Measurements from ENCODE around the gene MYPN. TPM values are rescaled to one million over a fixed set of nuclear protein-coding genes. Genes with fewer than 3 reads are reported as not detected.
"Not testable (repeated sequence)": the region's sequence is repeated elsewhere in the genome, so short reads cannot be mapped to it uniquely, and the experiment has no call there.

MYPN gene
- total RNA-seq (2014; rRNA removed; shearing (Covaris generic)), result 0.04 TPM in 1 of 2 replicates, not detected in the other

DNA sequence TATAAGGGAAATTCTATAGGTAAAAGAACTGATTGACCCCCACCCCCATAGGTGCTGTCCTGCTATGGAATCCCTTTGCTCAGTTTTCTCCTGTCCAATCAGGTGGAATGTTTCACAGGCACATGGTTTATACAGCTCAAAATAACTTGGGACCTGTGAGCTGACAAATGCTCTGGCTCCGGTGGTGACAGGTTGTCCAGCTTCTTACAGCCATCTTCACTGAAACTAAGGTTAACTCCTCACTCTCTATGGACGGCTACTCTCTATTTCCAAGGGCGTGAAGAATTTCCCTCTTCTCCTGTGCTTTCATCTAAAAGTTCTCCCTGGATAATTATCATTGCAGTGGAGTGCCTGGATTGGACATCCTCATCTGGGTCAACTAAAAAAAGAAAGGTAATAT lies at the start of gene MYPN:
Gene MYPN, plus strand, starts transcription at position 158 of the 400 bp plus-strand sequence. CDS start 11,951 bp downstream, outside the sequence.
- no peak for DNase-seq
- Histone ChIP-seq H3K36me3 (replicated peaks; ENCODE audit: control insufficient read depth, insufficient read depth, low read length) (no peaks in the 10 kb centered on the region), H3K27me3 (ENCODE audit: control insufficient read depth, insufficient read depth, low read length) (no peaks in the 10 kb centered on the region), H3K4me3 (ENCODE audit: insufficient read depth, low read depth, low read length) (no peak within 1 kb of the TSS)

GRCh38 chr10:68067029-68067428 lies 42.3 kb upstream of the MYPN start:
- no peak overlapping the region for H3K4me3 ChIP-seq (ENCODE audit: insufficient read depth, low read depth, low read length)
- no peaks in the 10 kb centered on the region; the same call in 1 of the 2 replicates for H3K36me3 ChIP-seq (replicated peaks; ENCODE audit: control insufficient read depth, insufficient read depth, low read length)
- no peaks in the 10 kb centered on the region for H3K27me3 ChIP-seq (ENCODE audit: control insufficient read depth, insufficient read depth, low read length)
- no peak for DNase-seq

- Histone ChIP-seq H3K36me3 (replicated peaks; ENCODE audit: control insufficient read depth, insufficient read depth, low read length) (no peaks in the 10 kb centered on the region; the same call in 1 of the 2 replicates), H3K27me3 (ENCODE audit: control insufficient read depth, insufficient read depth, low read length) (no peaks in the 10 kb centered on the region), H3K4me3 (ENCODE audit: insufficient read depth, low read depth, low read length) (no peak overlapping the region)
- no peak for DNase-seq
Measured at GRCh38 chr10:68067508-68067907, 41.8 kb upstream of the MYPN start.

DNA sequence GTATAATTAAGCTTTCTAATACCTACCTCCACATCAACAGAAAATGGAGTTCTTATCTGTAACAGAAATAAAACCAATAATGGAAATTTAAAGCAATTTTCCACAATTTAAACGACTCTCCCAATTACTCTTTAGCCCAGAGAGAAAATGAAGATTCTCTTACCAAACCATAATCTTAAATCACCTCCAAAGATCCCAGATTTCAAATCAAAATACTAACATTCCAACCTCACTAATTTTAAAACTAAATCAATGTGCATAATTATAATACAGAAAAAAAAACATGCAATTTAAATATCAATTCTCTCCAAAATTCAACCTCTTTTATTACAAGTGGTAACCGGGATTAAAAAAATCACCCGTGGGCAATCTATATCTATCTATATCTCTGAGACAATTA lies 35.7 kb upstream of the MYPN start:
- Histone ChIP-seq H3K4me3 (ENCODE audit: insufficient read depth, low read depth, low read length) (peak overlapping the region; percentile 94), H3K36me3 (replicated peaks; ENCODE audit: control insufficient read depth, insufficient read depth, low read length) (no peaks in the 10 kb centered on the region), H3K27me3 (ENCODE audit: control insufficient read depth, insufficient read depth, low read length) (no peaks in the 10 kb centered on the region)
- DNase-seq, result no peak

DNA sequence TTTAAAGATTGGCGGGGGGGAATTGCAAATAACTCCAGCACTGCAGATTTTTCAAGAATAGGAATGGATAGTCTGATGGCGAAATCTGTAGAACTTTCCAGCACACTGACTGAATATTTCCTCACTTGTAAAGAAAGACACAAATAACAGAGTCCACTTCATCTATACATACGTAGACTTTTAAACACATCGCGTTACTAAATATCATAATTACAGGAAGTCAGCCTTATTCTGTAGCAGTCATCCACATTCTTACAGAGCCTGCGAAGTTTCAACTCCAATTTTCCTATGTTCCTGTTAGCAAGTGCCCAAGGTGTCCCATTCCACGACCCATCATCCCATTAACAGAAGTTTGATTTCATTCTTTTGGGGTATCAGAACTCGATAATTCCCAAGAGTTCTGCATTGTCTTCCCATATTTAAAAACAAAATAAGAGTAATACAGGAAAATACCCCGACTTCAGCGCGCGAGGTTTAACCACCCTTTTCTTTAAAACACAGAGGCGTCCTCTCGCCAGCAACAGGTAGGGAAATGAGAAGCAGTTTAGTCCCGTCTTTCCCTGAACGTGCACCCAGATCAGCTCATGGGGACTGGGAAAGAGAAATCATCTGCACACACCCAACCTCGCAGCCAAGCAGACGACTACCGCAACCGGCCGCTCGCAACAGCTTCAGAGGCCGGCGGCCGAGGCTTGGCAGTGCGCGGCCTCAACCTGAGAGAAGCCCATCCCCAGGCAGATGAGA lies 35.1 kb upstream of the MYPN start:
- no peak for DNase-seq
- Histone ChIP-seq H3K27me3 (ENCODE audit: control insufficient read depth, insufficient read depth, low read length) (no peaks in the 10 kb centered on the region), H3K4me3 (ENCODE audit: insufficient read depth, low read depth, low read length) (peak overlapping the region; percentile 94), H3K36me3 (replicated peaks; ENCODE audit: control insufficient read depth, insufficient read depth, low read length) (no peaks in the 10 kb centered on the region)

GRCh38 chr10:68074775-68075549 lies 34.3 kb upstream of the MYPN start, which contains the start of gene HERC4:
Gene HERC4, minus strand, starts transcription at chr10:68075283. Its CDS starts 2,175 bp downstream, at chr10:68073108.
- Histone ChIP-seq H3K27me3 (ENCODE audit: control insufficient read depth, insufficient read depth, low read length) (no peaks in the 10 kb centered on the region), H3K36me3 (replicated peaks; ENCODE audit: control insufficient read depth, insufficient read depth, low read length) (no peaks in the 10 kb centered on the region), H3K4me3 (ENCODE audit: insufficient read depth, low read depth, low read length) (peak within 1 kb of the TSS; percentile 94)
- DNase-seq, result peak; percentile 94

- no peaks in the 10 kb centered on the region for H3K36me3 ChIP-seq (replicated peaks; ENCODE audit: control insufficient read depth, insufficient read depth, low read length)
- H3K27me3 ChIP-seq (ENCODE audit: control insufficient read depth, insufficient read depth, low read length), result no peaks in the 10 kb centered on the region
- DNase-seq, result no peak
- peak overlapping the region; percentile 33 for H3K4me3 ChIP-seq (ENCODE audit: insufficient read depth, low read depth, low read length)
Measured at GRCh38 chr10:68075550-68076004, 33.7 kb upstream of the MYPN start.

- H3K27me3 ChIP-seq (ENCODE audit: control insufficient read depth, insufficient read depth, low read length); H3K36me3 ChIP-seq (replicated peaks; ENCODE audit: control insufficient read depth, insufficient read depth, low read length); H3K4me3 ChIP-seq (ENCODE audit: insufficient read depth, low read depth, low read length); DNase-seq: not testable (repeated sequence)
Measured at GRCh38 chr10:68076081-68076480, 33.2 kb upstream of the MYPN start.

- Histone ChIP-seq H3K27me3 (ENCODE audit: control insufficient read depth, insufficient read depth, low read length) (no peaks in the 10 kb centered on the region), H3K36me3 (replicated peaks; ENCODE audit: control insufficient read depth, insufficient read depth, low read length) (no peaks in the 10 kb centered on the region), H3K4me3 (ENCODE audit: insufficient read depth, low read depth, low read length) (no peak overlapping the region)
- no peak for DNase-seq
Measured at GRCh38 chr10:68077026-68077425, 32.3 kb upstream of the MYPN start.

DNA sequence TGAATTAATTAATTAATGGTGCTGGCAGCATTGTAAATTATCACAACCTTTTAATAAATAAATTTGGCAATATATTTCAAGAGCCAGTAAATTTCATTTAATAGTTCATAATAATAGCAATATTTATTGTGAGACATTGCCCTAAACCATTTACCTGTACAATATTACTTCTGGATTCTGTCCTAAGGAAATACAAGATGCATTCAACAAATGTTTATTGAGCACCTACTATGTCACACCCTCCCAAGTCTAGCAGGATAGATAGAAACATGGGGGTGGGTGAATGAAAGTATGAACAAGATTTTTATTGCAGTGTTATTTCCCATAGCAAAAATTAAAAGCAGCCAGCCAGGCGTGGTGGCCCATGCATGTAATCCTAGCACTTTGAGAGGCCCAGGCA lies 29.9 kb upstream of the MYPN start:
- H3K36me3 ChIP-seq (replicated peaks; ENCODE audit: control insufficient read depth, insufficient read depth, low read length), result no peaks in the 10 kb centered on the region
- H3K4me3 ChIP-seq (ENCODE audit: insufficient read depth, low read depth, low read length), result no peak overlapping the region
- H3K27me3 ChIP-seq (ENCODE audit: control insufficient read depth, insufficient read depth, low read length), result no peaks in the 10 kb centered on the region
- DNase-seq, result no peak

- H3K4me3 ChIP-seq (ENCODE audit: insufficient read depth, low read depth, low read length), result no peak overlapping the region
- no peaks in the 10 kb centered on the region for H3K27me3 ChIP-seq (ENCODE audit: control insufficient read depth, insufficient read depth, low read length)
- no peak for DNase-seq
- H3K36me3 ChIP-seq (replicated peaks; ENCODE audit: control insufficient read depth, insufficient read depth, low read length), result no peaks in the 10 kb centered on the region
Measured at GRCh38 chr10:68080853-68081431, 28.3 kb upstream of the MYPN start.

- Histone ChIP-seq H3K36me3 (replicated peaks; ENCODE audit: control insufficient read depth, insufficient read depth, low read length) (no peaks in the 10 kb centered on the region), H3K4me3 (ENCODE audit: insufficient read depth, low read depth, low read length) (no peak overlapping the region), H3K27me3 (ENCODE audit: control insufficient read depth, insufficient read depth, low read length) (no peaks in the 10 kb centered on the region)
- no peak for DNase-seq
Measured at GRCh38 chr10:68081916-68082315, 27.4 kb upstream of the MYPN start.

GRCh38 chr10:68082872-68083271 lies 26.4 kb upstream of the MYPN start:
- DNase-seq, result no peak
- H3K4me3 ChIP-seq (ENCODE audit: insufficient read depth, low read depth, low read length), result no peak overlapping the region
- no peaks in the 10 kb centered on the region for H3K36me3 ChIP-seq (replicated peaks; ENCODE audit: control insufficient read depth, insufficient read depth, low read length)
- no peaks in the 10 kb centered on the region for H3K27me3 ChIP-seq (ENCODE audit: control insufficient read depth, insufficient read depth, low read length)

GRCh38 chr10:68083953-68084352 lies 25.3 kb upstream of the MYPN start:
- no peaks in the 10 kb centered on the region for H3K27me3 ChIP-seq (ENCODE audit: control insufficient read depth, insufficient read depth, low read length)
- no peaks in the 10 kb centered on the region for H3K36me3 ChIP-seq (replicated peaks; ENCODE audit: control insufficient read depth, insufficient read depth, low read length)
- no peak overlapping the region for H3K4me3 ChIP-seq (ENCODE audit: insufficient read depth, low read depth, low read length)
- DNase-seq, result no peak

DNA sequence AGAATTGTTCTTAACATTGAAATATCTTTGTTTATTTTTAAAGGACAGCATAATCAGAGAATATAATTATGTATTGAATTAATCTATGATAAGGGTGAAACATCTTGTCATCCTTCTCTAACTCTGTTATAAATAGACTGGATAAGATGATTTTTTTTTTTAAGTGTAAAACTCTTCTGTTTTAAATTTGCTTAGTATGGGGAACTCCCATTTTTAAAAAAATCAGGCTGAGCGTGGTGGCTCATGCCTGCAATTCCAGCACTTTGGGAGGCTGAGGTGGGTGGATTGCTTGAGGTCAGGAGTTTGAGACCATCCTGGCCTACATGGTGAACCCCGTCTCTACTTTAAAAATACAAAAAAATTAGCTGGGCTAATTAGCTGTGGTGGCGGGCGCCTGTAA lies 24.8 kb upstream of the MYPN start:
- no peak overlapping the region for H3K4me3 ChIP-seq (ENCODE audit: insufficient read depth, low read depth, low read length)
- no peak for DNase-seq

More for the DNA sequence above, 24.8 kb upstream of the MYPN start:
- H3K27me3 ChIP-seq (ENCODE audit: control insufficient read depth, insufficient read depth, low read length), result no peaks in the 10 kb centered on the region
- no peaks in the 10 kb centered on the region for H3K36me3 ChIP-seq (replicated peaks; ENCODE audit: control insufficient read depth, insufficient read depth, low read length)
